ENCODE measurements around the gene SCEL. TPM values are rescaled to one million over a fixed set of nuclear protein-coding genes. Genes with fewer than 3 reads are reported as not detected.
"Not testable (repeated sequence)": the region's sequence is repeated elsewhere in the genome, so short reads cannot be mapped to it uniquely, and the experiment has no call there.

Gene SCEL
- total RNA-seq, 1 donor from 2014 or later, result not detected

- DNase-seq (ENCODE audit: low read depth in 2 of 2), result no peak
These were observed 125.3 kb downstream of the SCEL start for GRCh38 chr13:77660841-77661250.

DNA sequence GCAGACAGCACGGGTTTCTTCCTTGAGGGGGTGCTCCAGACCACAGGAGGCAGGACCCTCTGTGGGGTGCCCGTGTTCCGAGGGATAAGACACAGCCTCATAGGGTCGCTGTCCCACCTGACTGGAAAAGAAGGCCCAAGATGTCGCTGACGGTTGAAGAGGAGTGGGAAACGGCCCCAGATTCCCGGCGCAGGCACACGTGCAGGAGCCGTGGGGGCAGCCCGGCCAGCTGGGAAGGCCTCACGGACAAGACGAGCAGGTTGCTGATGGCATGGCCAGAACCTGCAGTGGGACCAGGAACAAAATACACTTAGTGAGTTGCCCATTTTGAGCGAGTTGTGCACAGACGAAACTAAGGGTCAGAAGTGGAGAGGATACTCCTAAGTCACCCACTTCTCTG, 126.8 kb downstream of the SCEL start:
- not testable (repeated sequence) for DNase-seq (ENCODE audit: low read depth in 2 of 2)

GRCh38 chr13:77662831-77663230, 127.3 kb downstream of the SCEL start:
- not testable (repeated sequence) for DNase-seq (ENCODE audit: low read depth in 2 of 2)

- no peak for DNase-seq (ENCODE audit: low read depth in 2 of 2)
These were observed 139.3 kb downstream of the SCEL start for GRCh38 chr13:77674852-77675251.

DNA sequence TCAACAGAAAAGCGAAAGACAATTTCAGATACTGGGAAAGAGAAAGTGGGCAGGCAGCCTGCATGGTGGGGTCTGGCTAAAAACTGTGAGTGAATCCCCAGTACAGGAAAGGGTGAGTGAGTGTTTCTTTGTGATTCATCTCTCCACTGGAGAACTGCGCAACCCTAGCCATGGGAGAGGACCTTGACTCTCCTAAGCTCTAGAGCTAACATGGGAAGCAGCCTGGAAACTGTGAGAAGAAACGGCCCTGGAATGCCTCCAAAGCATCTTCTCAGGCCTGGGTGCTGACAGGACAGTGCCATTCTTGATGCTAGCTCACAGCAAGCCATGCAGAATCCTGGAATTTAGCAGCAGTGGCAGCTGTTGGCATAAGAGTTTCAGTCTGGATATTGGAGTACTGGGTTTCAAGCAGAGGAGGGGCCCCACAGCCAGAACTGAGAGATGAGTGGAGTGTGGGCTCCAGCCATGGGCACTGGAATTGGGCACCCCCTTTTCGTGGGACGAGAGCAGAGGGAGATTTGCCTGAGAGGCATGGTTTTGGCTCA, 143.3 kb downstream of the SCEL start:
- DNase-seq (ENCODE audit: low read depth in 2 of 2), result no peak

GRCh38 chr13:77687799-77688198, 152.3 kb downstream of the SCEL start:
- DNase-seq (ENCODE audit: low read depth in 2 of 2), result no peak

- no peak for DNase-seq (ENCODE audit: low read depth in 2 of 2)
These were observed 156.4 kb downstream of the SCEL start for GRCh38 chr13:77691871-77692270.

GRCh38 chr13:77692746-77693448, 157.4 kb downstream of the SCEL start:
- DNase-seq (ENCODE audit: low read depth in 2 of 2), result no peak

GRCh38 chr13:77693449-77693940, 158.0 kb downstream of the SCEL start:
- no peak for DNase-seq (ENCODE audit: low read depth in 2 of 2)

Other genes starting within 250 kb of the SCEL start
- gene MYCBP2, start 208.6 kb upstream of the SCEL start, total RNA-seq, result 96.2 and 124 TPM in 2 replicates
- 5.1 and 8.0 TPM in 2 replicates for gene SLAIN1, start 162.0 kb downstream of the SCEL start, total RNA-seq